PC-9 (cell line): ENCODE results near the gene OGDH. TPM values are rescaled to one million over a fixed set of nuclear protein-coding genes. Genes with fewer than 3 reads are reported as not detected.
"Not testable (repeated sequence)": the region's sequence is repeated elsewhere in the genome, so short reads cannot be mapped to it uniquely, and the experiment has no call there.

Experiments
- BruUV-seq: library from RNA; stranded (reverse); fragments of 400-500 nt; replicated peaks from 2 replicates; lab custom pipeline; 2021; lab: Mats Ljungman, UMichigan
- CTCF ChIA-PET: fragments of 300-600 bp; sonication (Branson Sonifier 250); formaldehyde crosslinking; loops from one replicate; lab custom pipeline; 2022; ENCODE audit warnings: antibody characterized with exemption; lab: Charles Lee
- POLR2A ChIA-PET: fragments of 300-600 bp; sonication (Branson Sonifier 250); formaldehyde crosslinking; loops from one replicate; lab custom pipeline; 2022; ENCODE audit warnings: antibody characterized with exemption; ENCODE audit not compliant: unreplicated experiment; lab: Charles Lee
- DNase-seq, 2 experiments: peaks; one replicate each; pipeline versions ENCODE4 v3.0.0 to v3.0.0-alpha.2; 2015 to 2022; ENCODE audit warnings: mixed read lengths in 1 of 2
- H2AFZ ChIP-seq: fragments of 200-600 bp; sonication (generic); 2 replicates; pipeline ENCODE4 v1.8.1; 2017; ENCODE audit warnings: antibody characterized with exemption
- H3F3A ChIP-seq: fragments of 200-600 bp; sonication (generic); 2 replicates; pipeline ENCODE4 v1.8.1; 2017; ENCODE audit warnings: antibody characterized with exemption, mild to moderate bottlenecking, low read depth; ENCODE audit not compliant: insufficient read depth
- H3K27ac ChIP-seq: fragments of 200-600 bp; sonication (generic); 2 replicates; pipeline ENCODE4 v1.6.1; 2016; ENCODE audit warnings: mixed run types
- H3K27me3 ChIP-seq: fragments of 200-600 bp; sonication (generic); 2 replicates; pipeline ENCODE4 v1.6.1; 2016; ENCODE audit warnings: low read depth, mixed run types; ENCODE audit not compliant: insufficient read depth
- H3K36me3 ChIP-seq: fragments of 200-600 bp; sonication (generic); 2 replicates; pipeline ENCODE4 v1.6.1; 2016; ENCODE audit warnings: low read depth, mixed run types
- H3K4me1 ChIP-seq: fragments of 200-600 bp; sonication (generic); replicated peaks from 2 replicates; pipeline ENCODE4 v1.6.1; 2016; ENCODE audit warnings: mixed run types; ENCODE audit not compliant: insufficient read depth
- H3K4me2 ChIP-seq: fragments of 200-600 bp; sonication (generic); 2 replicates; pipeline ENCODE4 v1.6.1; 2017; ENCODE audit warnings: mixed run types
- H3K4me3 ChIP-seq: fragments of 200-600 bp; sonication (generic); 2 replicates; pipeline ENCODE4 v1.6.1; 2016; ENCODE audit warnings: mixed run types
- H3K79me2 ChIP-seq: fragments of 200-600 bp; sonication (generic); 2 replicates; pipeline ENCODE4 v1.6.1; 2017; ENCODE audit warnings: low read depth, mixed run types
- H3K9me2 ChIP-seq: fragments of 200-600 bp; sonication (generic); 2 replicates; pipeline ENCODE4 v1.8.1; 2017; ENCODE audit warnings: mild to moderate bottlenecking; ENCODE audit not compliant: insufficient read depth
- H3K9me3 ChIP-seq: fragments of 200-600 bp; sonication (generic); 2 replicates; pipeline ENCODE4 v1.8.1; 2016; ENCODE audit warnings: low read depth; ENCODE audit not compliant: insufficient read depth
- H4K20me1 ChIP-seq: fragments of 200-600 bp; sonication (generic); 2 replicates; pipeline ENCODE4 v1.8.1; 2017; ENCODE audit not compliant: insufficient read depth
- CTCF ChIP-seq: fragments of 200-600 bp; sonication (generic); conservative IDR thresholded peaks from 2 replicates; pipeline ENCODE4 v1.6.1; 2017; ENCODE audit warnings: mixed run types, antibody characterized with exemption, mild to moderate bottlenecking, moderate library complexity
- EZH2 ChIP-seq: fragments of 200-600 bp; sonication (generic); IDR thresholded peaks from 2 replicates; pipeline ENCODE4 v1.8.0; 2017; ENCODE audit warnings: antibody characterized with exemption, low read depth
- intact Hi-C: fragments of 100-400 bp; cut with micrococcal nuclease; formaldehyde crosslinking; loops from one replicate; pipeline ENCODE4 v1.10.0; 2022; ENCODE audit not compliant: unreplicated experiment
- total RNA-seq: library from RNA; stranded (reverse); gene quantifications from 2 replicates; pipeline ENCODE4 v1.2.3, GENCODE V29; 2021

OGDH gene
- total RNA-seq, 1 experiment from 2014 or later, result 135 TPM

GRCh38 chr7:44700322-44700721 lies 93.9 kb downstream of the OGDH start:
- intact Hi-C loops, result no loop called here
- Histone ChIP-seq H3K4me2 (no peak overlapping the region), H3K4me3 (no peak overlapping the region), H3K36me3 (peaks cover 43% of the 10 kb centered on the region), H4K20me1 (no peaks in the 10 kb centered on the region), H3K4me1 (no peaks in the 10 kb centered on the region), H3F3A (peaks cover 2% of the 10 kb centered on the region; the same call in 1 of the 2 replicates), H2AFZ (no peak overlapping the region), H3K27ac (no peak overlapping the region), H3K27me3 (no peaks in the 10 kb centered on the region), H3K9me2 (no peaks in the 10 kb centered on the region), H3K79me2 (no peaks in the 10 kb centered on the region), H3K9me3 (peaks cover 4% of the 10 kb centered on the region; the same call in 1 of the 2 replicates)
- POLR2A ChIA-PET, result no interaction called here
- BruUV-seq, result no TSS peak
- DNase-seq, result no peak
- no peak for TF ChIP-seq CTCF
- no peak for TF ChIP-seq EZH2
- CTCF ChIA-PET, result no interaction called here

- POLR2A ChIA-PET, DNase-seq, H3K79me2 ChIP-seq, H3K27me3 ChIP-seq, H3K4me1 ChIP-seq, H3K27ac ChIP-seq, CTCF ChIA-PET, BruUV-seq, H3K9me3 ChIP-seq, H3K4me3 ChIP-seq, H3K9me2 ChIP-seq, H4K20me1 ChIP-seq, intact Hi-C loops, H3K4me2 ChIP-seq, H2AFZ ChIP-seq, H3F3A ChIP-seq: not testable (repeated sequence)
- peaks cover 19% of the 10 kb centered on the region for H3K36me3 ChIP-seq
These were observed 97.0 kb downstream of the OGDH start for GRCh38 chr7:44703391-44703790.

- H2AFZ ChIP-seq, result no peak overlapping the region
- intact Hi-C loops, result no loop called here
- CTCF ChIA-PET, result no interaction called here
- no peaks in the 10 kb centered on the region for H3K4me1 ChIP-seq
- BruUV-seq, result no TSS peak
- peaks cover 4% of the 10 kb centered on the region; the same call in 1 of the 2 replicates for H3K9me3 ChIP-seq
- no peak for TF ChIP-seq CTCF
- TF ChIP-seq EZH2, result no peak
- no peaks in the 10 kb centered on the region for H3K9me2 ChIP-seq
- H4K20me1 ChIP-seq, result no peaks in the 10 kb centered on the region; the same call in 1 of the 2 replicates
- H3F3A ChIP-seq, result peaks cover 8% of the 10 kb centered on the region; the same call in 1 of the 2 replicates
- no peak overlapping the region for H3K4me2 ChIP-seq
- H3K27me3 ChIP-seq, result no peaks in the 10 kb centered on the region
- DNase-seq, result no peak
- no peak overlapping the region for H3K27ac ChIP-seq
- H3K79me2 ChIP-seq, result no peaks in the 10 kb centered on the region
- POLR2A ChIA-PET, result no interaction called here
- H3K36me3 ChIP-seq, result peaks cover 14% of the 10 kb centered on the region
- H3K4me3 ChIP-seq, result no peak overlapping the region
These were observed 97.5 kb downstream of the OGDH start for GRCh38 chr7:44703921-44704320.

GRCh38 chr7:44705434-44705833 lies 99.0 kb downstream of the OGDH start:
- H3K9me2 ChIP-seq, result no peaks in the 10 kb centered on the region
- H2AFZ ChIP-seq, result no peak overlapping the region
- BruUV-seq, result no TSS peak
- H3F3A ChIP-seq, result peaks cover 18% of the 10 kb centered on the region; the same call in 1 of the 2 replicates
- no peaks in the 10 kb centered on the region; the same call in 1 of the 2 replicates for H4K20me1 ChIP-seq
- no peak overlapping the region for H3K4me2 ChIP-seq
- DNase-seq, result no peak
- no peak overlapping the region for H3K4me3 ChIP-seq
- H3K27me3 ChIP-seq, result no peaks in the 10 kb centered on the region
- H3K9me3 ChIP-seq, result no peaks in the 10 kb centered on the region
- TF ChIP-seq EZH2 (no peak), CTCF (no peak)
- no peaks in the 10 kb centered on the region for H3K36me3 ChIP-seq
- POLR2A ChIA-PET, result no interaction called here
- intact Hi-C loops, result no loop called here
- CTCF ChIA-PET, result no interaction called here
- no peaks in the 10 kb centered on the region for H3K79me2 ChIP-seq
- peaks cover 6% of the 10 kb centered on the region for H3K4me1 ChIP-seq
- H3K27ac ChIP-seq, result no peak overlapping the region
